22Rv1 (cell line): ENCODE measurements around the gene MSRB3.

Experiments used
- CTCF ChIP-seq: fragments of 450-650 bp; IDR thresholded peaks from 2 replicates; pipeline ENCODE4 v1.5.1; 2017; ENCODE audit warnings: mild to moderate bottlenecking
- ZFX ChIP-seq: fragments of 450-650 bp; IDR thresholded peaks from 2 replicates; pipeline ENCODE4 v1.6.1; 2017; ENCODE audit warnings: antibody characterized with exemption, borderline replicate concordance

- TF ChIP-seq CTCF (no peak), ZFX (no peak)
These were observed 187.5 kb downstream of the MSRB3 start for GRCh38 chr12:65465766-65466547.
